HG03571 (cell line): Measurements from ENCODE around the gene DLG2.
"Not testable (repeated sequence)": the region's sequence is repeated elsewhere in the genome, so short reads cannot be mapped to it uniquely, and the experiment has no call there.

Source experiments
- ATAC-seq: cut with Tn5 transposase; IDR thresholded peaks from one replicate; pipeline ENCODE4 v1.9.1; 2021; ENCODE audit not compliant: unreplicated experiment

DLG2 gene

GRCh38 chr11:85256433-85256832, 370.7 kb downstream of the DLG2 start:
- ATAC-seq = no peak

- no peak for ATAC-seq
Observed at GRCh38 chr11:85249482-85249881, 377.7 kb downstream of the DLG2 start.

- no peak for ATAC-seq
Observed at GRCh38 chr11:85247797-85248196, 379.3 kb downstream of the DLG2 start.

- no peak for ATAC-seq
Observed at GRCh38 chr11:85238906-85239305, 388.2 kb downstream of the DLG2 start.

GRCh38 chr11:85238038-85238437, 389.1 kb downstream of the DLG2 start:
- ATAC-seq = not testable (repeated sequence)

- no peak for ATAC-seq
Observed at GRCh38 chr11:85236211-85236610, 390.9 kb downstream of the DLG2 start.

- ATAC-seq = no peak
Observed at GRCh38 chr11:85232559-85232958, 394.6 kb downstream of the DLG2 start.

GRCh38 chr11:85231588-85231987, 395.6 kb downstream of the DLG2 start:
- ATAC-seq = no peak

- not testable (repeated sequence) for ATAC-seq
Observed at GRCh38 chr11:85229723-85230122, 397.4 kb downstream of the DLG2 start.

- ATAC-seq = no peak
Observed at GRCh38 chr11:85196968-85197367, 430.2 kb downstream of the DLG2 start.

GRCh38 chr11:85195934-85196333, 431.2 kb downstream of the DLG2 start:
- no peak for ATAC-seq

- no peak for ATAC-seq
Observed at GRCh38 chr11:85187992-85188391, 439.2 kb downstream of the DLG2 start.

GRCh38 chr11:85184721-85185120, 442.4 kb downstream of the DLG2 start:
- no peak for ATAC-seq

GRCh38 chr11:85182441-85183387, 444.4 kb downstream of the DLG2 start:
- peak; percentile 62 for ATAC-seq

- ATAC-seq = no peak
Observed at GRCh38 chr11:85180528-85180927, 446.6 kb downstream of the DLG2 start.

- ATAC-seq = no peak
Observed at GRCh38 chr11:85171648-85172257, 455.4 kb downstream of the DLG2 start.

GRCh38 chr11:85170184-85170583, 457.0 kb downstream of the DLG2 start:
- ATAC-seq = no peak

- no peak for ATAC-seq
Observed at GRCh38 chr11:85167471-85167870, 459.7 kb downstream of the DLG2 start.

GRCh38 chr11:85167038-85167437, 460.1 kb downstream of the DLG2 start:
- ATAC-seq = no peak

GRCh38 chr11:85165819-85166218, 461.3 kb downstream of the DLG2 start:
- ATAC-seq = no peak

GRCh38 chr11:85164743-85165142, 462.4 kb downstream of the DLG2 start:
- ATAC-seq = no peak

GRCh38 chr11:85154294-85154693, 472.9 kb downstream of the DLG2 start:
- no peak for ATAC-seq
